Pancreas (tissue), 10 donors: ENCODE data around the gene AK2. TPM values are rescaled to one million over a fixed set of nuclear protein-coding genes. Genes with fewer than 3 reads are reported as not detected.

Source experiments
- ATAC-seq, 4 donors: fragments of 200-7000 bp; cut with Tn5 transposase; one replicate each; pipeline versions ENCODE4 v1.8.0 to v1.9.1; 2020; ENCODE audit warnings: mild to moderate bottlenecking in 4 of 4, moderate library complexity in 4 of 4
- DNase-seq, 6 donors: peaks; one replicate each; pipeline ENCODE4 v3.0.0-alpha.2; 2020
- FAIRE-seq: peaks from 2 replicates; lab custom pipeline; 2012; peaks lifted over from hg19 to GRCh38; lab: Jason Lieb, UNC
- H3K27ac ChIP-seq, 4 donors: fragments of 200-600 bp; sonication (generic); 1 replicate in 3 of 4; 2 replicates in 1 of 4; pipeline versions ENCODE4 v1.5.0 to v1.8.0; 2020
- H3K27me3 ChIP-seq, 4 donors: fragments of 200-600 bp; one replicate each; pipeline ENCODE4 v1.8.0; 2021
- H3K36me3 ChIP-seq, 3 donors: fragments of 200-600 bp; sonication (generic) in 1 of 3; one replicate each; pipeline versions ENCODE4 v1.5.0 to v1.8.0; 2020 to 2021
- H3K4me1 ChIP-seq, 3 donors: fragments of 200-600 bp; one replicate each; pipeline ENCODE4 v1.8.0; 2021
- H3K4me3 ChIP-seq, 4 donors: fragments of 200-600 bp; sonication (generic) in 2 of 4; one replicate each; pipeline versions ENCODE4 v1.5.0 to v1.8.0; 2020 to 2021
- H3K9me3 ChIP-seq, 4 donors: fragments of 200-600 bp; one replicate each; pipeline ENCODE4 v1.8.0; 2021
- CTCF ChIP-seq, 4 donors: fragments of 200-600 bp; sonication (generic) in 3 of 4; IDR thresholded peaks; one replicate each; pipeline versions ENCODE4 v1.5.0 to v1.8.0; 2021; ENCODE audit warnings: antibody characterized with exemption in 4 of 4
- WGBS, 2 donors: extraction: QIAGEN DNeasy Blood & Tissue Kit; methylation state at CpG; one replicate each; pipeline ENCODE4 v1.1.7; 2013; 5-methylcytosine and 5-hydroxymethylcytosine counted together
- intact Hi-C, 3 donors: fragments of 100-400 bp; cut with DNase I; formaldehyde crosslinking; loops; one replicate each; pipeline versions ENCODE4 v1.11.1 to v1.14.2; 2022
- polyA plus RNA-seq, 2 donors: library from polyadenylated mRNA; stranded (reverse); fragments of 200-250 nt; gene quantifications; one replicate each; pipeline ENCODE4 v1.2.3, GENCODE V29; 2013
- total RNA-seq, 6 donors: library from RNA; stranded (reverse); fragmentation: NEBNext Ultra II Directional in 4 of 6; extraction: Animal tissue kit (Norgen Biotek cat#: 25700) in 4 of 6; gene quantifications; one replicate each; pipeline versions ENCODE4 v1.2.1 to v1.2.4, GENCODE V29; 2021 to 2023
- donor health status: healthy with polysubstance abuse.
- donor health status: DM: no; HTN: no; CAD: no; lungs with moderate emphysema.
- donor health status: DM: no; HTN: no; CAD: no.
- donor health status: control.
- donor health status: control.
- donor health status: Bipolar disorder and iron deficiency.
- donor health status: DM: yes; HTN: yes; CAD: no.
- donor health status: DM: no; HTN: no; CAD: no.
- donor health status: DM: no; HTN: no; CAD: no.
- donor health status: DM: yes; HTN: yes; CAD: no.

Gene AK2
- total and polyA plus RNA-seq, 8 donors, result 40.5 to 78.7 (median 61.4) TPM

GRCh38 chr1:33018112-33018511 is 18.6 kb downstream of the AK2 start:
- no peak overlapping the region for H3K4me3 ChIP-seq
- H3K27me3 ChIP-seq, result no peaks in the 10 kb centered on the region
- DNase-seq, result no peak
- intact Hi-C loops, result no loop called here
- no peak for FAIRE-seq
- peaks cover 0 to 22% (median 10%) of the 10 kb centered on the region in 3 donors for H3K4me1 ChIP-seq
- H3K27ac ChIP-seq, result no peak overlapping the region
- no peak for ATAC-seq
- TF ChIP-seq CTCF (IDR thresholded peaks at IDR 0.05), result no peak
- no peaks in the 10 kb centered on the region for H3K9me3 ChIP-seq
- H3K36me3 ChIP-seq, result peaks cover 0 to 31% (median 4%) of the 10 kb centered on the region in 3 donors
- 95% methylated on average over 3 of the region's 3 CpGs for WGBS, 2 donors

GRCh38 chr1:33017175-33017574 is 19.5 kb downstream of the AK2 start:
- H3K36me3 ChIP-seq, result peaks cover 0 to 31% (median 4%) of the 10 kb centered on the region in 3 donors
- ATAC-seq (no peak), DNase-seq (no peak), FAIRE-seq (no peak)
- H3K27me3 ChIP-seq, result no peaks in the 10 kb centered on the region
- intact Hi-C loops, result no loop called here
- H3K27ac ChIP-seq, result no peak overlapping the region
- no peaks in the 10 kb centered on the region for H3K9me3 ChIP-seq
- no peak for TF ChIP-seq CTCF (IDR thresholded peaks at IDR 0.05)
- peaks cover 3 to 18% (median 10%) of the 10 kb centered on the region in 3 donors for H3K4me1 ChIP-seq
- WGBS, 2 donors, result 93 to 95% methylated on average over 2 of the region's 2 CpGs
- no peak overlapping the region for H3K4me3 ChIP-seq

GRCh38 chr1:33015216-33015615 is 21.5 kb downstream of the AK2 start:
- DNase-seq, result no peak
- Histone ChIP-seq H3K4me3 (no peak overlapping the region), H3K27me3 (no peaks in the 10 kb centered on the region), H3K36me3 (peaks cover 0 to 21% (median 4%) of the 10 kb centered on the region in 3 donors), H3K27ac (peak overlapping the region in 1 of 4 donors; percentile 41), H3K4me1 (peaks cover 13 to 31% (median 20%) of the 10 kb centered on the region in 3 donors), H3K9me3 (no peaks in the 10 kb centered on the region)
- FAIRE-seq, result no peak
- WGBS, 2 donors, result 65 to 75% methylated on average over 2 of the region's 2 CpGs
- peak in 1 of 4 donors; percentile 2 for ATAC-seq
- intact Hi-C loops, result no loop called here
- TF ChIP-seq CTCF (IDR thresholded peaks at IDR 0.05), result no peak

GRCh38 chr1:33014464-33015163 is 22.1 kb downstream of the AK2 start:
- no peak for DNase-seq
- intact Hi-C loops, result no loop called here
- TF ChIP-seq CTCF (IDR thresholded peaks at IDR 0.05), result no peak
- ATAC-seq, result no peak
- WGBS, 2 donors, result 84 to 88% methylated on average over 8 of the region's 8 CpGs
- Histone ChIP-seq H3K4me1 (peaks cover 13 to 37% (median 21%) of the 10 kb centered on the region in 3 donors), H3K27me3 (no peaks in the 10 kb centered on the region), H3K27ac (peak overlapping the region in 1 of 4 donors; percentile 41), H3K36me3 (peaks cover 0 to 21% (median 4%) of the 10 kb centered on the region in 3 donors), H3K9me3 (no peaks in the 10 kb centered on the region), H3K4me3 (no peak overlapping the region)
- no peak for FAIRE-seq

- Histone ChIP-seq H3K4me3 (no peak overlapping the region), H3K4me1 (peaks cover 15 to 45% (median 25%) of the 10 kb centered on the region in 3 donors), H3K27ac (no peak overlapping the region), H3K9me3 (no peaks in the 10 kb centered on the region), H3K27me3 (no peaks in the 10 kb centered on the region), H3K36me3 (peaks cover 0 to 21% (median 4%) of the 10 kb centered on the region in 3 donors)
- DNase-seq (no peak), ATAC-seq (no peak), FAIRE-seq (no peak)
- 28 to 39% methylated on average over 1 of the region's 1 CpG for WGBS, 2 donors
- intact Hi-C loops, result no loop called here
- TF ChIP-seq CTCF (IDR thresholded peaks at IDR 0.05), result no peak
These were observed 22.9 kb downstream of the AK2 start for GRCh38 chr1:33013791-33014190.
